KOPT-K1 (cell line): ENCODE results near the gene PPP1R27.
A peak's percentile ranks its signal among the peaks of the same experiment; 100 is the strongest.

Experiments
- H3K27ac ChIP-seq: fragments of 200-600 bp; sonication (generic); 2 replicates; pipeline ENCODE4 v1.5.1; 2016; ENCODE audit warnings: antibody characterized with exemption, mild to moderate bottlenecking, low read depth, low read length; ENCODE audit not compliant: poor library complexity, severe bottlenecking
- H3K36me3 ChIP-seq: fragments of 200-600 bp; sonication (generic); 2 replicates; pipeline ENCODE4 v1.5.1; 2017; ENCODE audit warnings: antibody characterized with exemption, mild to moderate bottlenecking, low read length, moderate library complexity; ENCODE audit not compliant: insufficient read depth
- H3K9me3 ChIP-seq: fragments of 200-600 bp; sonication (generic); 2 replicates; pipeline ENCODE4 v1.5.1; 2017; ENCODE audit warnings: antibody characterized with exemption, low read length, mild to moderate bottlenecking; ENCODE audit not compliant: insufficient read depth, poor library complexity, severe bottlenecking

The PPP1R27 gene

GRCh38 chr17:81834831-81835267, at the start of gene PPP1R27:
PPP1R27 (minus strand) TSS chr17:81835050; CDS start chr17:81834953, 97 bp downstream.
- Histone ChIP-seq H3K36me3 (no peaks in the 10 kb centered on the region), H3K27ac (peak within 1 kb of the TSS; percentile 97), H3K9me3 (no peaks in the 10 kb centered on the region)

- no peaks in the 10 kb centered on the region for H3K9me3 ChIP-seq
- H3K27ac ChIP-seq: no peak overlapping the region
- peaks cover 100% of the 10 kb centered on the region for H3K36me3 ChIP-seq
Measured at GRCh38 chr17:81884520-81884919, 49.7 kb upstream of the PPP1R27 start.

- Histone ChIP-seq H3K9me3 (no peaks in the 10 kb centered on the region), H3K36me3 (peaks cover 77% of the 10 kb centered on the region), H3K27ac (no peak overlapping the region)
Measured at GRCh38 chr17:81879121-81879520, 44.3 kb upstream of the PPP1R27 start.

- H3K27ac ChIP-seq: no peak overlapping the region
- peaks cover 68% of the 10 kb centered on the region for H3K36me3 ChIP-seq
- H3K9me3 ChIP-seq: no peaks in the 10 kb centered on the region
Measured at GRCh38 chr17:81878294-81878693, 43.4 kb upstream of the PPP1R27 start.

GRCh38 chr17:81877569-81877968, 42.7 kb upstream of the PPP1R27 start:
- peaks cover 61% of the 10 kb centered on the region for H3K36me3 ChIP-seq
- no peaks in the 10 kb centered on the region for H3K9me3 ChIP-seq
- no peak overlapping the region for H3K27ac ChIP-seq

GRCh38 chr17:81871387-81872230, 36.8 kb upstream of the PPP1R27 start:
- Histone ChIP-seq H3K9me3 (no peaks in the 10 kb centered on the region), H3K27ac (peak overlapping the region; percentile 98), H3K36me3 (peaks cover 40% of the 10 kb centered on the region)

GRCh38 chr17:81870981-81871386, 36.1 kb upstream of the PPP1R27 start, which contains the start of gene ARHGDIA:
ARHGDIA (minus strand) TSS chr17:81871337; CDS start chr17:81869930, 1,407 bp downstream.
- peaks cover 45% of the 10 kb centered on the region for H3K36me3 ChIP-seq
- H3K9me3 ChIP-seq: no peaks in the 10 kb centered on the region
- H3K27ac ChIP-seq: peak within 1 kb of the TSS; percentile 98

- H3K36me3 ChIP-seq: peaks cover 51% of the 10 kb centered on the region
- H3K9me3 ChIP-seq: no peaks in the 10 kb centered on the region
- H3K27ac ChIP-seq: peak overlapping the region; percentile 98
Measured at GRCh38 chr17:81870131-81870980, 35.5 kb upstream of the PPP1R27 start.

- peak overlapping the region; percentile 98 for H3K27ac ChIP-seq
- peaks cover 60% of the 10 kb centered on the region for H3K36me3 ChIP-seq
- no peaks in the 10 kb centered on the region for H3K9me3 ChIP-seq
Measured at GRCh38 chr17:81869221-81870130, 34.6 kb upstream of the PPP1R27 start.

GRCh38 chr17:81868674-81869220, 33.9 kb upstream of the PPP1R27 start:
- peaks cover 67% of the 10 kb centered on the region for H3K36me3 ChIP-seq
- H3K27ac ChIP-seq: no peak overlapping the region
- H3K9me3 ChIP-seq: no peaks in the 10 kb centered on the region

- peaks cover 73% of the 10 kb centered on the region for H3K36me3 ChIP-seq
- no peaks in the 10 kb centered on the region for H3K9me3 ChIP-seq
- H3K27ac ChIP-seq: peak overlapping the region; percentile 53
Measured at GRCh38 chr17:81867991-81868673, 33.3 kb upstream of the PPP1R27 start.

GRCh38 chr17:81867170-81867990, 32.5 kb upstream of the PPP1R27 start:
- Histone ChIP-seq H3K27ac (peak overlapping the region; percentile 53), H3K36me3 (peaks cover 81% of the 10 kb centered on the region), H3K9me3 (no peaks in the 10 kb centered on the region)
